ENCODE data around the gene JADE3.

- TF ChIP-seq RAD21 (conservative IDR thresholded peaks at IDR 0.05) (no peak), CTCF (IDR thresholded peaks at IDR 0.05; ENCODE audit: poor library complexity, severe bottlenecking) (no peak), EP300 (conservative IDR thresholded peaks at IDR 0.05; ENCODE audit: poor library complexity, severe bottlenecking) (no peak), REST (IDR thresholded peaks at IDR 0.05; ENCODE audit: borderline replicate concordance) (no peak), EZH2 (IDR thresholded peaks at IDR 0.05; ENCODE audit: borderline replicate concordance, insufficient read depth, low read length, poor library complexity, severe bottlenecking) (no peak), POLR2AphosphoS5 (IDR thresholded peaks at IDR 0.05) (no peak), SMC3 (conservative IDR thresholded peaks at IDR 0.05; ENCODE audit: poor library complexity) (no peak), MXI1 (conservative IDR thresholded peaks at IDR 0.05; ENCODE audit: poor library complexity, severe bottlenecking) (no peak)
Observed at GRCh38 chrX:47012131-47012530, 99.9 kb downstream of the JADE3 start.
